WTC11 (cell line): Measurements from ENCODE around the gene SLC35F5. TPM values are rescaled to one million over a fixed set of nuclear protein-coding genes. Genes with fewer than 3 reads are reported as not detected.
"Not testable (repeated sequence)": the region's sequence is repeated elsewhere in the genome, so short reads cannot be mapped to it uniquely, and the experiment has no call there.

Experiments used
- ATAC-seq: fragments of 200-7000 bp; cut with Tn5 transposase; 2 replicates; pipeline ENCODE4 v1.10.0; 2021; ENCODE audit warnings: mild to moderate bottlenecking, moderate library complexity
- CTCF ChIA-PET: fragments of 300-600 bp; sonication (Branson Sonifier 250); formaldehyde crosslinking; loops from one replicate; lab custom pipeline; 2021; ENCODE audit warnings: antibody characterized with exemption; lab: Charles Lee
- POLR2A ChIA-PET: fragments of 350-600 bp; sonication (Branson Sonifier 250); formaldehyde crosslinking; loops from one replicate; lab custom pipeline; 2021; ENCODE audit warnings: antibody characterized with exemption; lab: Charles Lee
- DNase-seq: peaks from one replicate; pipeline ENCODE4 v3.0.0; 2021; ENCODE audit warnings: low spot score
- H3K27ac Mint-ChIP-seq: 2 replicates; pipeline ENCODE4 v1.8.0; 2021; ENCODE audit warnings: mixed read lengths
- H3K27me3 Mint-ChIP-seq: 2 replicates; pipeline ENCODE4 v1.8.0; 2021; ENCODE audit warnings: low read depth, mild to moderate bottlenecking, moderate library complexity, mixed read lengths
- H3K36me3 Mint-ChIP-seq: 2 replicates; pipeline ENCODE4 v1.8.0; 2021; ENCODE audit warnings: mixed read lengths
- H3K4me1 Mint-ChIP-seq: 2 replicates; pipeline ENCODE4 v1.8.0; 2022; ENCODE audit warnings: mixed read lengths
- H3K4me3 Mint-ChIP-seq: 2 replicates; pipeline ENCODE4 v1.8.0; 2021; ENCODE audit warnings: mild to moderate bottlenecking, moderate library complexity, mixed read lengths
- H3K9me3 Mint-ChIP-seq: 2 replicates; pipeline ENCODE4 v1.8.0; 2021; ENCODE audit warnings: mixed read lengths
- CBFB ChIP-seq: sonication (generic); formaldehyde crosslinking; IDR thresholded peaks from 2 replicates; pipeline ENCODE4 v1.8.1; 2022; ENCODE audit warnings: mild to moderate bottlenecking, low read depth, missing genetic modification reagents
- CREB1 ChIP-seq: sonication (generic); formaldehyde crosslinking; IDR thresholded peaks from 2 replicates; pipeline ENCODE4 v1.8.0; 2023; ENCODE audit warnings: mild to moderate bottlenecking, missing genetic modification reagents
- E2F1 ChIP-seq: sonication (generic); formaldehyde crosslinking; IDR thresholded peaks from 2 replicates; pipeline ENCODE4 v1.8.0; 2022; ENCODE audit warnings: mild to moderate bottlenecking, missing genetic modification reagents
- JUN ChIP-seq: sonication (generic); formaldehyde crosslinking; IDR thresholded peaks from 2 replicates; pipeline ENCODE4 v1.8.0; 2023; ENCODE audit warnings: mild to moderate bottlenecking, missing genetic modification reagents
- MXD4 ChIP-seq: fragments of 250-450 bp; sonication (Bioruptor Pico); IDR thresholded peaks from 2 replicates; pipeline ENCODE4 v1.8.0; 2021; ENCODE audit warnings: mild to moderate bottlenecking, moderate library complexity, borderline replicate concordance
- PRRX2 ChIP-seq: fragments of 250-450 bp; sonication (Bioruptor Pico); IDR thresholded peaks from 2 replicates; pipeline ENCODE4 v1.8.0; 2021; ENCODE audit warnings: mild to moderate bottlenecking
- USF1 ChIP-seq: sonication (generic); formaldehyde crosslinking; IDR thresholded peaks from 2 replicates; pipeline ENCODE4 v1.8.0; 2022; ENCODE audit warnings: mild to moderate bottlenecking, missing genetic modification reagents
- ZNF317 ChIP-seq: sonication (generic); formaldehyde crosslinking; IDR thresholded peaks from 2 replicates; pipeline ENCODE4 v1.8.1; 2023; ENCODE audit warnings: low read depth, mild to moderate bottlenecking, moderate library complexity, missing genetic modification reagents, borderline replicate concordance
- microRNA-seq: library from miRNA; unstranded; fragments of <30 nt; microRNA quantifications from one replicate; pipeline ENCODE4 v1.2.0, GENCODE V29; 2022; ENCODE audit warnings: borderline number of aligned reads
- total RNA-seq: library from RNA; stranded (reverse); gene quantifications from 3 replicates; pipeline ENCODE4 v1.2.3, GENCODE V29; 2021
- TF ChIP-seq, protein P1 (sequence below): sonication (generic); formaldehyde crosslinking; IDR thresholded peaks from 2 replicates; pipeline ENCODE4 v1.8.0; 2023; ENCODE audit warnings: mild to moderate bottlenecking, missing genetic modification reagents
- TF ChIP-seq, protein P2 (sequence below): fragments of 250-450 bp; sonication (Bioruptor Pico); IDR thresholded peaks from 2 replicates; pipeline ENCODE4 v1.9.0; 2021; ENCODE audit warnings: mild to moderate bottlenecking

Gene SLC35F5
- total RNA-seq, 1 experiment from 2014 or later: 20.3 TPM

DNA sequence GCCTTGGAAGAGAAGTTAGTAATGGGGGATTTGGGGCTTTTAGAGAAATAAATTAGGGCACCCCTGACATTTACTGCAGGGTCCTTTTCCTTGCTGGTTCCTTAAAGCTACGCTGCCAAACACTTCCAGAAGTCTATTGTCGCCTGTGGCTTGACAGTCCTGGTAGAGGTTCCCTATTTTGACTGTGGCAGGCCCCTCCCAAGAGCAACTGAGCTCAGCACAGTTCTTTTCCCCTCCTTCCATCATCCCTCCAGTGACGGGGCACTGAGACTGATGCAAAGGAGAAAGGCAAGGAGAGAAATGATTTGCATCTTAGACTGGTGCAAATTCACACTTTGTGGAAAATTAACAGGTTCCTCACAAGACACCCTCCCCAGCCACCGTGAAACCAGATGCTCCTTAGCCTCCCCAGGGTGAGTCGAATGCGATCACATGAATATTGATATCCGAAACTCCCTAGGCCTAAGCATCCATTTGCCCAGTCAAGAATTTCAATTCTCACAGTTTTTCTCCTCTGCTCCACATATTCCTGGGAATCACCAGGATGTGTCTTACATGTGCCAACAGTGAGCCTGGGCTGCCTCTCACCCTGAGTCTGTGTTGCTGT lies 84.0 kb downstream of the SLC35F5 start (continued):
- TF ChIP-seq E2F1 (CRISPR knock-in tag) (no peak), ZNF317 (no peak), USF1 (no peak), MXD4 (no peak), CBFB (CRISPR knock-in tag) (no peak), CREB1 (CRISPR knock-in tag) (no peak), JUN (no peak), PRRX2 (CRISPR knock-in tag) (no peak)
- TF ChIP-seq, protein P1, sequence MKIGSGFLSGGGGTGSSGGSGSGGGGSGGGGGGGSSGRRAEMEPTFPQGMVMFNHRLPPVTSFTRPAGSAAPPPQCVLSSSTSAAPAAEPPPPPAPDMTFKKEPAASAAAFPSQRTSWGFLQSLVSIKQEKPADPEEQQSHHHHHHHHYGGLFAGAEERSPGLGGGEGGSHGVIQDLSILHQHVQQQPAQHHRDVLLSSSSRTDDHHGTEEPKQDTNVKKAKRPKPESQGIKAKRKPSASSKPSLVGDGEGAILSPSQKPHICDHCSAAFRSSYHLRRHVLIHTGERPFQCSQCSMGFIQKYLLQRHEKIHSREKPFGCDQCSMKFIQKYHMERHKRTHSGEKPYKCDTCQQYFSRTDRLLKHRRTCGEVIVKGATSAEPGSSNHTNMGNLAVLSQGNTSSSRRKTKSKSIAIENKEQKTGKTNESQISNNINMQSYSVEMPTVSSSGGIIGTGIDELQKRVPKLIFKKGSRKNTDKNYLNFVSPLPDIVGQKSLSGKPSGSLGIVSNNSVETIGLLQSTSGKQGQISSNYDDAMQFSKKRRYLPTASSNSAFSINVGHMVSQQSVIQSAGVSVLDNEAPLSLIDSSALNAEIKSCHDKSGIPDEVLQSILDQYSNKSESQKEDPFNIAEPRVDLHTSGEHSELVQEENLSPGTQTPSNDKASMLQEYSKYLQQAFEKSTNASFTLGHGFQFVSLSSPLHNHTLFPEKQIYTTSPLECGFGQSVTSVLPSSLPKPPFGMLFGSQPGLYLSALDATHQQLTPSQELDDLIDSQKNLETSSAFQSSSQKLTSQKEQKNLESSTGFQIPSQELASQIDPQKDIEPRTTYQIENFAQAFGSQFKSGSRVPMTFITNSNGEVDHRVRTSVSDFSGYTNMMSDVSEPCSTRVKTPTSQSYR (CRISPR knock-in tag): no peak
- TF ChIP-seq, protein P2, sequence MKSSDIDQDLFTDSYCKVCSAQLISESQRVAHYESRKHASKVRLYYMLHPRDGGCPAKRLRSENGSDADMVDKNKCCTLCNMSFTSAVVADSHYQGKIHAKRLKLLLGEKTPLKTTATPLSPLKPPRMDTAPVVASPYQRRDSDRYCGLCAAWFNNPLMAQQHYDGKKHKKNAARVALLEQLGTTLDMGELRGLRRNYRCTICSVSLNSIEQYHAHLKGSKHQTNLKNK (CRISPR knock-in tag): no peak

GRCh38 chr2:113669013-113669412 lies 87.4 kb downstream of the SLC35F5 start:
- H3K4me3 Mint-ChIP-seq, ATAC-seq, CTCF ChIA-PET, H3K27ac Mint-ChIP-seq, POLR2A ChIA-PET, H3K9me3 Mint-ChIP-seq, H3K36me3 Mint-ChIP-seq, DNase-seq: not testable (repeated sequence)
- peaks cover 13% of the 10 kb centered on the region for H3K4me1 Mint-ChIP-seq
- H3K27me3 Mint-ChIP-seq: peaks cover 92% of the 10 kb centered on the region

DNA sequence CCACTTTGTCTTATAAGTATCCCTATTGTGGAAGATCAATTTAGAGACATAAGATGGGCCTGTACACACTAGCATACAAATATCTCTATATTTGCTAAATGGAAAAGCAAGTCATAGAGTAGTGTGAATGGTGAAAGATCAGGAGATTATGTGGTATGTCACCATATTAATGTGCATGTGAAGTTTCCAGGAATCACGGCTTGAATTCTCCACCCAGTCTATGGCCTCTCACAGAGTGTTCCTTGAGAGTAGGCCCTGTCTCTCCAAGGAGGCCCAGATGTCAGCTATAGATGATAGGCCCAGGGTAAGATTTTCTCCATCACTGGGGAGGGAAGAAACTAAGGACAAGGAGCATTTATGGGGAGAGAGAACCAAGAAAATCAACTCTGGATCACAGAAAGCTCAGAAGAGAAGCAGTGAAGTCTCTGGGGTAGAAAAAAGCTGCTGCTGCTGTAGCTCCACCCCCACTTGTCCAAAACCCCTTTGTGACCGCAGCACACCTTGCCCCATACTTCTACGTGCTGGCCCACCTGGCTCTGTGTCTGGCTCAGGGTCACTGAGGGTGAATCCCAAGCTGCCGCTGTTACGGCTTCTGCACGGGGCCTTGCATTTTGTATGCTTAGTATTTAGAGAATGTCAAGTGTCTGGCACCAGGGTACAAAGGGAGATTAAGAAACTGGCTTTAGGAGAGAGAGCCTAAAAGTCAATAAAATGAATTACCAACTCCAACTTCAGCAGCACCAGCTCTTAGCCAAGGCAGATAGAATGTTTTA lies 91.5 kb downstream of the SLC35F5 start:
- H3K27ac Mint-ChIP-seq, DNase-seq, H3K4me1 Mint-ChIP-seq, H3K36me3 Mint-ChIP-seq, H3K9me3 Mint-ChIP-seq, CTCF ChIA-PET, H3K4me3 Mint-ChIP-seq, ATAC-seq: not testable (repeated sequence)
- POLR2A ChIA-PET: interaction anchor here (0.6 kb wide), 1 partner anchor 11 kb away, joined by 3 read pairs; no protein-coding TSS in a partner anchor
- H3K27me3 Mint-ChIP-seq: peaks cover 92% of the 10 kb centered on the region

- ATAC-seq, H3K36me3 Mint-ChIP-seq, H3K4me3 Mint-ChIP-seq, DNase-seq, POLR2A ChIA-PET, H3K9me3 Mint-ChIP-seq, H3K27ac Mint-ChIP-seq, H3K4me1 Mint-ChIP-seq, CTCF ChIA-PET: not testable (repeated sequence)
- H3K27me3 Mint-ChIP-seq: peaks cover 92% of the 10 kb centered on the region
Observed at GRCh38 chr2:113663285-113664060, 93.0 kb downstream of the SLC35F5 start.

Small RNAs within 50 kb of the gene (microRNA-seq; reads per million reads assigned to microRNA genes)
- not detected for gene MIR4782

Other genes with a start within 250 kb of the SLC35F5 start
- 9.3 to 11.0 TPM (median 10.5 TPM) in 3 replicates for gene RABL2A, start 129.4 kb downstream of the SLC35F5 start, total RNA-seq
- gene ACTR3, start 133.4 kb upstream of the SLC35F5 start, total RNA-seq: 148 to 169 TPM (median 149 TPM) in 3 replicates